ENCODE results near the gene MFAP3. TPM values are rescaled to one million over a fixed set of nuclear protein-coding genes. Genes with fewer than 3 reads are reported as not detected.

Gene MFAP3
- total RNA-seq, 3 donors from 2014 or later (not counting 1 experiment from before 2014, with no cell fraction given), result 20.4 to 24.8 (median 22.7) TPM

DNA sequence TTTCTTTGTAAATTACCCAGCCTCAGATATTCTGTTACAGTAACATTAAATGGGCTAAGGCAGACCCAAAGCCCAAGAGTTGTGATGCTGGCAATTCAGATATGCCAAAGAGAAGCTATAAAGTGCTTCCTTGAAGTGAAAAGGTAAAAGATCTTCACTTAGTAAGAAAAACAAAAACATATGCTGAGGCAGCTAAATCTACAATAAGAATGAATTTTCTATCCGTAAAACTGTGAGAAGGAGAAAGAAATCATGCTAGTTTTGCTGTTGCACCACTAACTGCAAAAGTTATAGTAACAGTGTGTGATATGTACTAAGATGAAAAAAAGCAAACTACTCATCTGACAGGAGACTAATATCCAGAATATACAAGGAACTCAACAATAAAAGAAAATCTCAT, 40.0 kb upstream of the MFAP3 start:
- Histone ChIP-seq H3K27ac (ENCODE audit: low read length) (no peak overlapping the region), H3K36me3 (ENCODE audit: control insufficient read depth, insufficient read depth, low read length) (peaks cover 35% of the 10 kb centered on the region), H3K9me3 (ENCODE audit: control insufficient read depth, insufficient read depth, low read length) (no peaks in the 10 kb centered on the region), H3K4me1 (ENCODE audit: control insufficient read depth, insufficient read depth, low read length) (no peaks in the 10 kb centered on the region), H3K4me3 (ENCODE audit: low read length) (no peak overlapping the region), H3K27me3 (ENCODE audit: control insufficient read depth, insufficient read depth, low read length) (no peaks in the 10 kb centered on the region)
- H3K36me3 Mint-ChIP-seq, result peaks cover 29% of the 10 kb centered on the region
- H3K27me3 Mint-ChIP-seq (ENCODE audit: low read depth in 2 of 2), result no peaks in the 10 kb centered on the region
- ATAC-seq (no peak), DNase-seq (no peak)
- 100% methylated on average over 1 of the region's 1 CpG for WGBS (ENCODE audit: insufficient coverage)
- intact Hi-C loops (cut with micrococcal nuclease), result no loop called here
- no peak overlapping the region for H3K4me3 Mint-ChIP-seq
- H3K4me1 Mint-ChIP-seq, result no peaks in the 10 kb centered on the region
- no peak overlapping the region for H3K27ac Mint-ChIP-seq
- TF ChIP-seq, protein P1, sequence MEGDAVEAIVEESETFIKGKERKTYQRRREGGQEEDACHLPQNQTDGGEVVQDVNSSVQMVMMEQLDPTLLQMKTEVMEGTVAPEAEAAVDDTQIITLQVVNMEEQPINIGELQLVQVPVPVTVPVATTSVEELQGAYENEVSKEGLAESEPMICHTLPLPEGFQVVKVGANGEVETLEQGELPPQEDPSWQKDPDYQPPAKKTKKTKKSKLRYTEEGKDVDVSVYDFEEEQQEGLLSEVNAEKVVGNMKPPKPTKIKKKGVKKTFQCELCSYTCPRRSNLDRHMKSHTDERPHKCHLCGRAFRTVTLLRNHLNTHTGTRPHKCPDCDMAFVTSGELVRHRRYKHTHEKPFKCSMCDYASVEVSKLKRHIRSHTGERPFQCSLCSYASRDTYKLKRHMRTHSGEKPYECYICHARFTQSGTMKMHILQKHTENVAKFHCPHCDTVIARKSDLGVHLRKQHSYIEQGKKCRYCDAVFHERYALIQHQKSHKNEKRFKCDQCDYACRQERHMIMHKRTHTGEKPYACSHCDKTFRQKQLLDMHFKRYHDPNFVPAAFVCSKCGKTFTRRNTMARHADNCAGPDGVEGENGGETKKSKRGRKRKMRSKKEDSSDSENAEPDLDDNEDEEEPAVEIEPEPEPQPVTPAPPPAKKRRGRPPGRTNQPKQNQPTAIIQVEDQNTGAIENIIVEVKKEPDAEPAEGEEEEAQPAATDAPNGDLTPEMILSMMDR (IDR thresholded peaks at IDR 0.05), result no peak
- no peaks in the 10 kb centered on the region for H3K9me3 Mint-ChIP-seq

DNA sequence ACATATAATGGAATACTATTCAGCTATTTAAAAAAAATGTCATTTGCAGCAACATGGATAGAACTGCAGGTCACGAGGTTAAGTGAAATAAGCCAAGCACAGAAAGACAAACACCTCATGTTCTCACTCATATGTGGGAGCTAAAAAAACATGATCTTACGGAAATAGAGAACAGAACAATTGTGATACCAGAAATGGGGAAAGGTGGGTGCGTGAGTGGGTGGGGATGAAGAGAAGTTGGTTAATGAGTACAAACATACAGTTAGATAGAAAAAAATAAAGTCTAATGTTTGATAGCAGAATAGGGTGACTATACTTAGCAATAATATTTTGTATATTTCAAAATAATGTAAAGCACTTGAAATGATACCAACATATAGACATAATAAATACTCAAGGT, 38.8 kb upstream of the MFAP3 start:
- no peaks in the 10 kb centered on the region for H3K9me3 ChIP-seq (ENCODE audit: control insufficient read depth, insufficient read depth, low read length)
- ATAC-seq (no peak), DNase-seq (no peak)
- H3K4me3 Mint-ChIP-seq, result no peak overlapping the region
- H3K4me1 ChIP-seq (ENCODE audit: control insufficient read depth, insufficient read depth, low read length), result no peaks in the 10 kb centered on the region
- no peaks in the 10 kb centered on the region for H3K27me3 ChIP-seq (ENCODE audit: control insufficient read depth, insufficient read depth, low read length)
- WGBS (ENCODE audit: insufficient coverage), result 96% methylated on average over 3 of the region's 3 CpGs
- H3K27me3 Mint-ChIP-seq (ENCODE audit: low read depth in 2 of 2), result no peaks in the 10 kb centered on the region
- H3K27ac ChIP-seq (ENCODE audit: low read length), result no peak overlapping the region
- H3K36me3 Mint-ChIP-seq, result peaks cover 23% of the 10 kb centered on the region
- TF ChIP-seq, protein P1 (IDR thresholded peaks at IDR 0.05), result no peak
- intact Hi-C loops (cut with micrococcal nuclease), result no loop called here
- H3K27ac Mint-ChIP-seq, result no peak overlapping the region
- no peaks in the 10 kb centered on the region for H3K4me1 Mint-ChIP-seq
- H3K36me3 ChIP-seq (ENCODE audit: control insufficient read depth, insufficient read depth, low read length), result peaks cover 28% of the 10 kb centered on the region
- no peak overlapping the region for H3K4me3 ChIP-seq (ENCODE audit: low read length)
- H3K9me3 Mint-ChIP-seq, result no peaks in the 10 kb centered on the region

DNA sequence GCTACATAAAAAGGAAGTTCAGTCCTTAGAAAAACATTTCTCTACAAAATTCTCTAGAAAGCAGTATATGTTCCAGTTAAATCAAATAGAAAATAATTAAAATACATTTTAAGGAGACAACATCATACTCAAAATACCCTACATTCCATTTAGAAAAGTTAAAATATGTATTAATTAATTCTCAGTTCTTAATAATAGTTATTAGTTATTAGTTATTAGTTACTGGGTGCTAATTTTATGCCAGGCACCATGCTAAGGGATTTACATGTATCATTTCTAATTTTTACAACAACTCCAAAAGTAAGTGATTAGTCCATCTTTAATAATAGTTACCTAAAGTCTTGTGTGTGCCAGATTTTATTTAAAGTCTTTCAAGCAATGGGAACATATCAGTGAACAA, 38.1 kb upstream of the MFAP3 start:
- no peak overlapping the region for H3K27ac Mint-ChIP-seq
- Histone ChIP-seq H3K4me1 (ENCODE audit: control insufficient read depth, insufficient read depth, low read length) (no peaks in the 10 kb centered on the region), H3K4me3 (ENCODE audit: low read length) (no peak overlapping the region), H3K27ac (ENCODE audit: low read length) (no peak overlapping the region), H3K36me3 (ENCODE audit: control insufficient read depth, insufficient read depth, low read length) (peaks cover 28% of the 10 kb centered on the region), H3K27me3 (ENCODE audit: control insufficient read depth, insufficient read depth, low read length) (no peaks in the 10 kb centered on the region), H3K9me3 (ENCODE audit: control insufficient read depth, insufficient read depth, low read length) (no peaks in the 10 kb centered on the region)
- no peaks in the 10 kb centered on the region for H3K4me1 Mint-ChIP-seq
- no peak overlapping the region for H3K4me3 Mint-ChIP-seq
- H3K27me3 Mint-ChIP-seq (ENCODE audit: low read depth in 2 of 2), result no peaks in the 10 kb centered on the region
- H3K9me3 Mint-ChIP-seq, result no peaks in the 10 kb centered on the region
- TF ChIP-seq, protein P1 (IDR thresholded peaks at IDR 0.05), result no peak
- DNase-seq (no peak), ATAC-seq (no peak)
- intact Hi-C loops (cut with micrococcal nuclease), result no loop called here
- peaks cover 21% of the 10 kb centered on the region for H3K36me3 Mint-ChIP-seq

DNA sequence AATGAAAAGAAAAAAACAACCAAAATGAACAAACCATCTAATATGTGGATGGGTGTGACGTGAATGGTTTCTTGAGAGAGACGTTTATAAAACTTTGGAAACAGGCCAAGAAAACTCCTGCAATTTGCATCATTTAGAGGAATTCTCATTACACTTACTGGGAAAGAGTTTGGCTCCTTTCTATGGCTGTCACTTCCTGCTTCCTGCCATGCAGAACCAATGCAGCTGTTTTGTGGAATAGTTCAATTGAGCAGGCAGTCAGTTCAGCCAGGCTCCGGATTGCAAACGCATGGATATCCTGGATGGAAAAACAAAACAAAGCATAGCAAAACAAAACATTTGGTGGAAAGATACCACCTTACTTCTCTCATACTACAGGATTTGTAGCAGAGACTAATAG, 36.7 kb upstream of the MFAP3 start:
- intact Hi-C loops (cut with micrococcal nuclease), result no loop called here
- H3K9me3 Mint-ChIP-seq, result no peaks in the 10 kb centered on the region
- H3K36me3 ChIP-seq (ENCODE audit: control insufficient read depth, insufficient read depth, low read length), result peaks cover 25% of the 10 kb centered on the region
- no peak overlapping the region for H3K27ac Mint-ChIP-seq
- DNase-seq (no peak), ATAC-seq (no peak)
- no peaks in the 10 kb centered on the region for H3K4me1 Mint-ChIP-seq
- H3K27me3 ChIP-seq (ENCODE audit: control insufficient read depth, insufficient read depth, low read length), result no peaks in the 10 kb centered on the region
- TF ChIP-seq, protein P1 (IDR thresholded peaks at IDR 0.05), result no peak
- H3K27me3 Mint-ChIP-seq (ENCODE audit: low read depth in 2 of 2), result no peaks in the 10 kb centered on the region
- 100% methylated on average over 2 of the region's 4 CpGs for WGBS (ENCODE audit: insufficient coverage)
- H3K36me3 Mint-ChIP-seq, result peaks cover 14% of the 10 kb centered on the region
- no peaks in the 10 kb centered on the region for H3K9me3 ChIP-seq (ENCODE audit: control insufficient read depth, insufficient read depth, low read length)
- H3K4me3 ChIP-seq (ENCODE audit: low read length), result no peak overlapping the region
- no peak overlapping the region for H3K4me3 Mint-ChIP-seq
- no peaks in the 10 kb centered on the region for H3K4me1 ChIP-seq (ENCODE audit: control insufficient read depth, insufficient read depth, low read length)
- no peak overlapping the region for H3K27ac ChIP-seq (ENCODE audit: low read length)
